NB4 (cell line): ENCODE data around the gene ADGRG2.
"Not testable (repeated sequence)": the region's sequence is repeated elsewhere in the genome, so short reads cannot be mapped to it uniquely, and the experiment has no call there.

Source experiments
- DNase-seq: peaks from one replicate; pipeline ENCODE4 v3.0.0; 2010; ENCODE audit warnings: low read depth
- H3K4me3 ChIP-seq: one replicate; pipeline ENCODE4 v1.5.1; 2011; ENCODE audit warnings: mild to moderate bottlenecking, low read depth, low read length, moderate library complexity
- CTCF ChIP-seq: IDR thresholded peaks from one replicate; pipeline ENCODE4 v1.5.1; 2012; ENCODE audit warnings: low read depth, low read length
- MAX ChIP-seq: IDR thresholded peaks from 2 replicates; pipeline ENCODE4 v1.6.1; 2011; ENCODE audit warnings: low read depth, low read length
- MYC ChIP-seq: IDR thresholded peaks from 2 replicates; pipeline ENCODE4 v1.6.1; 2011; ENCODE audit warnings: low read depth, low read length
- POLR2A ChIP-seq: IDR thresholded peaks from 2 replicates; pipeline ENCODE4 v1.6.1; 2011; ENCODE audit warnings: mild to moderate bottlenecking; ENCODE audit not compliant: insufficient read length; ENCODE audit errors: extremely low read depth

ADGRG2 gene

GRCh38 chrX:19086102-19086772 is 36.0 kb downstream of the ADGRG2 start:
- TF ChIP-seq MAX (no peak), MYC (no peak), POLR2A (no peak), CTCF (no peak)
- no peak overlapping the region for H3K4me3 ChIP-seq
- DNase-seq: peak; percentile 62

- DNase-seq: no peak
- TF ChIP-seq CTCF (no peak), POLR2A (no peak), MYC (no peak)
- H3K4me3 ChIP-seq: no peak overlapping the region
Measured at GRCh38 chrX:19085666-19086065, 36.6 kb downstream of the ADGRG2 start.

- no peak for DNase-seq
- H3K4me3 ChIP-seq: no peak overlapping the region
- TF ChIP-seq CTCF (no peak), MAX (no peak), MYC (no peak), POLR2A (no peak)
Measured at GRCh38 chrX:19075754-19076153, 46.5 kb downstream of the ADGRG2 start.

GRCh38 chrX:19072372-19072771 is 49.9 kb downstream of the ADGRG2 start:
- DNase-seq: no peak
- H3K4me3 ChIP-seq: no peak overlapping the region
- TF ChIP-seq POLR2A (no peak), MYC (no peak), CTCF (no peak), MAX (no peak)

- TF ChIP-seq CTCF (no peak), MYC (no peak), MAX (no peak), POLR2A (no peak)
- DNase-seq: no peak
- H3K4me3 ChIP-seq: no peak overlapping the region
Measured at GRCh38 chrX:19070555-19070994, 51.7 kb downstream of the ADGRG2 start.

- DNase-seq, H3K4me3 ChIP-seq: not testable (repeated sequence)
Measured at GRCh38 chrX:19066987-19067386, 55.3 kb downstream of the ADGRG2 start.
